IPS-15b (cell line): ENCODE results near the gene GIPR.

Experiments used
- H3K27me3 ChIP-seq: one replicate; pipeline ENCODE4 v1.6.1; 2013; ENCODE audit warnings: low read length; ENCODE audit not compliant: control insufficient read depth, insufficient read depth
- H3K36me3 ChIP-seq: one replicate; pipeline ENCODE4 v1.6.1; 2013; ENCODE audit warnings: low read length; ENCODE audit not compliant: control insufficient read depth, insufficient read depth
- H3K4me1 ChIP-seq: one replicate; pipeline ENCODE4 v1.6.1; 2013; ENCODE audit warnings: mild to moderate bottlenecking, low read length; ENCODE audit not compliant: control insufficient read depth, insufficient read depth
- H3K4me3 ChIP-seq: one replicate; pipeline ENCODE4 v1.5.1; 2013; ENCODE audit warnings: low read depth, low read length
- H3K9ac ChIP-seq: one replicate; pipeline ENCODE4 v1.6.1; 2013; ENCODE audit warnings: low read depth, mild to moderate bottlenecking, low read length
- H3K9me3 ChIP-seq: one replicate; pipeline ENCODE4 v1.6.1; 2013; ENCODE audit warnings: mild to moderate bottlenecking, low read length; ENCODE audit not compliant: control insufficient read depth, insufficient read depth

Gene GIPR

GRCh38 chr19:45638930-45639729 lies 28.9 kb upstream of the GIPR start, which contains the start of gene EML2:
TSS of gene EML2 (minus strand) at chr19:45639397. CDS start at chr19:45639376, 21 bp downstream.
- Histone ChIP-seq H3K27me3 (peaks cover 1% of the 10 kb centered on the region), H3K9ac (peak within 1 kb of the TSS; percentile 54), H3K36me3 (no peaks in the 10 kb centered on the region), H3K9me3 (no peaks in the 10 kb centered on the region), H3K4me1 (peaks cover 15% of the 10 kb centered on the region), H3K4me3 (peak within 1 kb of the TSS; percentile 77)

DNA sequence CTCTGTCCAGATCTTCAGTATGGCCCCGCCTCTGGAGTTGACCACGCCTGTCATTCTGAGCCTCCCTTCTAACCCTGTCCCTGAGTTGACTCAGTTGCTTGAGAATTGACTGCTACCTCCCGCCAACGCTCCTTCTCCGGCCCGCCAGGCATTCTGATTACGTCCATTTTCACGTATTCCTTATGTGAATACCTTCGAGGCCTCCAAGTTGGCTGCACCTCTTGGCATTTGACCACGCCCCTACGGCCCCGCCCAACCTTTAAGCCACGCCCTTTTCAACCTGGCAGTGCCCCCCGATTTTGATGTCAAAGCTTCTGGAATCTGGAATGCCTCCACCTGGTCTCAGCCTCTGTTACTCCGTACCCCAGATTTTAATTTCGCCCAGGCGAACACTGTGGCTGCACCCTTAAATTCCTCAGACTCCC lies 27.2 kb upstream of the GIPR start:
- H3K4me3 ChIP-seq, result peak overlapping the region; percentile 74
- peaks cover 10% of the 10 kb centered on the region for H3K27me3 ChIP-seq
- H3K4me1 ChIP-seq, result peaks cover 22% of the 10 kb centered on the region
- H3K9me3 ChIP-seq, result no peaks in the 10 kb centered on the region
- H3K9ac ChIP-seq, result no peak overlapping the region
- H3K36me3 ChIP-seq, result no peaks in the 10 kb centered on the region

DNA sequence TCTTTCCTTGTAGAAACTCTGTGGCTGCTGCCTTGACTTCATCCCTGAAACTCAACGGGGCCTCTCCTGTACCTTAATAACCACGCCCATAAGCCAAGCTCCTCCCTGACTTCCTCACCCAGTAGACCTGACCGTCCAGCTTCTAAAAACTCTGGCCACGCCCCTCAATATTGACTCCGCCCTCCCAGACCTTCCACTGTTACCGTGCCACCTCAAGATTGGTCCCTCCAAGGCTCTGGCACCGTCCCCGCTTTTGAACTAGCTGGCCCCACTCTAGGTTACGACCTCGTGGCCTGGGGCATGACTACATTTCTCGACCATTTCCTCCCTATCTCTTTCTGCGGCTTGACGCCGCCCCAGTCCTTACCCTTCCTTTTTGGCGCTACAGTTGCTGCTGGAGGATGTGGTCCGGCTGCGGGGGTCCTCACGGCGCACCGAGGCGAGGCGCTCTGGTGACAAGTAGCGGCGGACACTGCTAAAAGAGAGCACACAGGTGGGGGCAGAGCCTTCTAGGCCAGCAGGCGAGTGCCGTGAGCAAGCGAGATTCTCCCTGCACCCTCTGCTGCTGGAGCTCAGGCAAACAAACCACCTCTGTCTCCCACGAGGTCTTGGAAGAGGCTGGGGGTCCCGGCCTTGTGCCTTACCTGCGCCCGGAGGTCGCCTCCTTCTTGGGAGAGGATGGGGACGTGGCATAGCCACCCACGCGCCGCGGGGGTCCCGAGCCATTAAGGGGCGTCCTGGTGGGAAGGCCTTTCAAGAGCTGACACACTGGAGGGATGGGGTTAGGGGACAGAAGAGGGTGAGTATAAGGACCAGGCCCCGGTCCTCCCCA lies 26.5 kb upstream of the GIPR start:
- peak overlapping the region; percentile 74 for H3K4me3 ChIP-seq
- H3K4me1 ChIP-seq, result peaks cover 22% of the 10 kb centered on the region
- peaks cover 10% of the 10 kb centered on the region for H3K27me3 ChIP-seq
- no peaks in the 10 kb centered on the region for H3K9me3 ChIP-seq
- no peaks in the 10 kb centered on the region for H3K36me3 ChIP-seq
- peak overlapping the region; percentile 24 for H3K9ac ChIP-seq

DNA sequence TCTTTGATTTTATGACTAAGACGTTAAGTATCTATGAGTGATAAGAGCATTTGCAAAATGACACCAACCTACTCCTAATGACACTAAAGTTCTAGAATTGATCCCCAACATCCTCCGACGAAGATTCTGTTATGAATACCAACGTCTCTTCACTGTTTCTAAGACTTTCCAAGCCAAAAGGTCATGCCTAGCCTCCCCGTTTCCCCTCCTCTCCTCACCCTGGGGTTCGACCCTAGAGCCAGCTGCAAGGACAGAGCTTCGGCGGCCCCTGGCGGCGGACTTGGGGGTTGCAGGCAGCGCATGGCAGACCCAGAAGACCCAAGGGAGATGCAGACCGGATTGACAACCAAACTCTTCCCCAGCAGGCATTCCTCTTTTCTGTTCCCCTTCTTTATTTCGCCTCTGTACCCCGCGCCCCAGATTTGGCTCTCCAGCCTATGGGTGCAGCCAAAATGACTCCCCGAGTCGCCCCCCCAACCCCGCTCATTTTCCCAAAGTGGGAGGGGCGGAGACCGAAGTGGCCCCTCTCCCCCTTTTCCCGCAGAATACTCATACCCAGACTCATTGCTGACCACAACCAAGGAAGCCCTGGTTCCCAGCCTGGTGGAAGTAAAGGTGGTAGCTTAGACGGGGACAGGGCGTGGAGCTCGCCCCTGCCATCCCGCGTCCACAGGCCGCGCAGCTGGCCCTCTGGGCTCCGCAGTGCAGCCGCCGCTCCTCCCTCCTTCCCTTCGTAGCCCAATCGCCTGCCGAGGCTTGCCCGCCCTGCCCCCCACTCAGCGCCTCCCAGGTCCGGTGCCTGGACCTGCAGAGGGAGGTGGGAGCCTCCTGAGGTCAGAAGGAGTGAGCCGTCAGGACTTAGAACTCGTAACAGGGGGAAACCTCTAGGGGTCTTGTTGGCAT lies 24.7 kb upstream of the GIPR start:
- Histone ChIP-seq H3K9ac (no peak overlapping the region), H3K4me1 (peaks cover 18% of the 10 kb centered on the region), H3K36me3 (no peaks in the 10 kb centered on the region), H3K4me3 (peak overlapping the region; percentile 76), H3K27me3 (peaks cover 10% of the 10 kb centered on the region), H3K9me3 (no peaks in the 10 kb centered on the region)

DNA sequence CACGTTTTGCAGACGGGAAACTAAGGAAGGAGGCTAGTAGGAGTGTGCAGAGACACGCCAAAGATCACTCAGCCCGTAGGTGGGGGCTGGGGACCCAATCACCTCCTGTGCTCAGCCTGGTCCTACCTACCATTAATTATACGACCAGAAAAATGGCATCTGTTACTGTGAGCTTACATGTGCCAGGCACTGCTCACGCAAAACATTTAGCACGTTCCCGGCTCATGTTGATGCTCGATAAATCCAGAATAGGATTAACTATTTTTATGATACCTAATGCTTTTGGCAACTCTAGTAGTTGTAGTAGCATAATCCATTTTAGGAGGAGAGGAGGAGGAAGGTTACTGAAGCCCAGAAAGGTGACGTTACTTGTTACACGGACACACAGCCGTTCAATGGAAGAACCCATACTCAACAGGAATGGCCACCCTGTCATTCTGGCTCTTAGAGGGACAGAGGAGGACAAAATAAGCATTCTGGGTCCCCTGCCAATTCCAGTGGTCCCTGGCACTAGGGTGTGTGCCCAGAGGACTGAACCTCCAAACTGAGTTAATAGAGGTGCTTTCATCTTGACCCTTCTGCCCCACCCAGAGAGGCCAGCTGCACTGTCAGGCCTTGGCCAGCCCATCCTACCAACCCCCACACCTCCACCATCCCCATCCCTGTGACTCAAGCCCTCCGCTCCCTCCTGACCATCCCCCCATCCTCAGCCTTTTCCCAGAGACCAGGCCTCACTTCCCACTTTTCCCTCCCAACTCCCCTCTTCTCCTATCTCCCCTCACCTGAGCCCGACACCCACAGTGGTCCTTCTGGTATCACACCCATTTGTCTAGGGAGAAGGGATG lies 23.9 kb upstream of the GIPR start:
- Histone ChIP-seq H3K36me3 (no peaks in the 10 kb centered on the region), H3K9me3 (no peaks in the 10 kb centered on the region), H3K9ac (no peak overlapping the region), H3K27me3 (peaks cover 10% of the 10 kb centered on the region), H3K4me3 (peak overlapping the region; percentile 76), H3K4me1 (peaks cover 16% of the 10 kb centered on the region)

- H3K9me3 ChIP-seq, result no peaks in the 10 kb centered on the region
- H3K4me1 ChIP-seq, result peaks cover 16% of the 10 kb centered on the region
- H3K9ac ChIP-seq, result no peak overlapping the region
- peaks cover 10% of the 10 kb centered on the region for H3K27me3 ChIP-seq
- H3K4me3 ChIP-seq, result peak overlapping the region; percentile 76
- H3K36me3 ChIP-seq, result no peaks in the 10 kb centered on the region
Measured at GRCh38 chr19:45645068-45645630, 22.9 kb upstream of the GIPR start.

GRCh38 chr19:45645631-45646344 lies 22.2 kb upstream of the GIPR start:
- H3K27me3 ChIP-seq, result peaks cover 10% of the 10 kb centered on the region
- no peaks in the 10 kb centered on the region for H3K36me3 ChIP-seq
- peaks cover 16% of the 10 kb centered on the region for H3K4me1 ChIP-seq
- peak overlapping the region; percentile 76 for H3K4me3 ChIP-seq
- no peaks in the 10 kb centered on the region for H3K9me3 ChIP-seq
- H3K9ac ChIP-seq, result no peak overlapping the region

GRCh38 chr19:45646345-45646698 lies 21.7 kb upstream of the GIPR start:
- no peaks in the 10 kb centered on the region for H3K9me3 ChIP-seq
- H3K4me1 ChIP-seq, result peaks cover 16% of the 10 kb centered on the region
- peak overlapping the region; percentile 76 for H3K4me3 ChIP-seq
- no peak overlapping the region for H3K9ac ChIP-seq
- H3K36me3 ChIP-seq, result no peaks in the 10 kb centered on the region
- peaks cover 10% of the 10 kb centered on the region for H3K27me3 ChIP-seq

- H3K36me3 ChIP-seq, result no peaks in the 10 kb centered on the region
- no peaks in the 10 kb centered on the region for H3K4me1 ChIP-seq
Measured at GRCh38 chr19:45650722-45651121, 17.3 kb upstream of the GIPR start.

DNA sequence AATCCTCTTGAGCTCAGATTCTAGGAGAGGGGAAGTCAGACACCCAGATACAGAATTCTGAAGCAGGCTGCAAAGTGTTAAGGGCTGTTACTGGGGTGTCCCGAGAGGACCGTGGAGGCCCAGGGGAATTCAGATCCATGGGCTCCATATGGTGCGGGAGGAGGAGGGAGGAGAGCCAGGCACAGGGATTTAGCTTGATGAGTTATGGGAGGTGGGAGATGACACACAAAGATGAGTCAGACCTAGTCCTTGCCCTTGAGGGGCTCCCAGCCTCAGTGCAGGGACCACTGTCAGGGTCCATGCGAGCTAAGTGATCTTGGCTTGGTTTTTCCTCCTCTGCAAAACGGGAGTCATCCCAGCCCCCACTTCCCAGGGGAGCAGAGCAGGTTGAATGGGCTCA lies 14.4 kb upstream of the GIPR start:
- Histone ChIP-seq H3K4me1 (no peaks in the 10 kb centered on the region), H3K4me3 (no peak overlapping the region), H3K9ac (no peak overlapping the region), H3K27me3 (no peaks in the 10 kb centered on the region), H3K36me3 (no peaks in the 10 kb centered on the region), H3K9me3 (no peaks in the 10 kb centered on the region)

More at GRCh38 chr19:45650722-45651121, 17.3 kb upstream of the GIPR start:
- Histone ChIP-seq H3K27me3 (no peaks in the 10 kb centered on the region), H3K9ac (no peak overlapping the region), H3K4me3 (no peak overlapping the region), H3K9me3 (no peaks in the 10 kb centered on the region)
